Psoas muscle (tissue), 8 donors: ENCODE results near the gene RAB17. TPM values are rescaled to one million over a fixed set of nuclear protein-coding genes. Genes with fewer than 3 reads are reported as not detected.

Source experiments
- ATAC-seq, 4 donors: fragments of 200-7000 bp; cut with Tn5 transposase; one replicate each; pipeline ENCODE4 v1.9.1; 2020; ENCODE audit warnings: moderate library complexity in 3 of 4, mild to moderate bottlenecking in 2 of 4
- DNase-seq, 2 donors: peaks; one replicate each; pipeline ENCODE4 v3.0.0-alpha.2; 2020
- H3K27ac ChIP-seq: fragments of 200-600 bp; one replicate; pipeline ENCODE4 v1.8.0; 2022
- H3K27me3 ChIP-seq, 3 donors: fragments of 200-600 bp in 1 of 3; one replicate each; pipeline versions ENCODE4 v1.6.1 to v1.8.0; 2013 to 2022; ENCODE audit warnings: low read length in 2 of 3, mild to moderate bottlenecking in 2 of 3, moderate library complexity in 1 of 3; ENCODE audit not compliant: insufficient read depth in 3 of 3
- H3K36me3 ChIP-seq, 2 donors: fragments of 200-600 bp in 1 of 2; one replicate each; pipeline versions ENCODE4 v1.6.1 to v1.8.0; 2013 to 2022; ENCODE audit warnings: low read depth in 1 of 2, mild to moderate bottlenecking in 1 of 2, moderate library complexity in 1 of 2; ENCODE audit not compliant: insufficient read depth in 1 of 2
- H3K4me1 ChIP-seq: fragments of 200-600 bp; one replicate; pipeline ENCODE4 v1.8.0; 2022
- H3K4me3 ChIP-seq: fragments of 200-600 bp; one replicate; pipeline ENCODE4 v1.8.0; 2022; ENCODE audit warnings: mild to moderate bottlenecking
- H3K9me3 ChIP-seq: fragments of 200-600 bp; one replicate; pipeline ENCODE4 v1.8.0; 2022
- CTCF ChIP-seq: fragments of 200-600 bp; IDR thresholded peaks from one replicate; pipeline ENCODE4 v1.8.0; 2022; ENCODE audit warnings: antibody characterized with exemption
- WGBS, 3 donors: extraction: QIAGEN DNeasy Blood & Tissue Kit; methylation state at CpG; one replicate each; pipeline versions ENCODE4 v1.1.6 to v1.1.7; 2013; 5-methylcytosine and 5-hydroxymethylcytosine counted together
- intact Hi-C, 2 donors: fragments of 100-400 bp; cut with DNase I; formaldehyde crosslinking; loops; one replicate each; pipeline versions ENCODE4 v1.11.0 to v1.14.2; 2022
- polyA plus RNA-seq, 3 donors: library from polyadenylated mRNA; stranded (reverse); fragments of 200-250 nt; gene quantifications; one replicate each; pipeline ENCODE4 v1.2.3, GENCODE V29; 2013
- total RNA-seq, 4 donors: library from RNA; stranded (reverse); fragmentation: NEBNext Ultra II Directional in 2 of 4; extraction: Animal tissue kit (Norgen Biotek cat#: 25700) in 2 of 4; gene quantifications; one replicate each; pipeline versions ENCODE4 v1.2.1 to v1.2.4, GENCODE V29; 2021 to 2023
- donor health status: healthy with polysubstance abuse.
- donor health status: DM: no; HTN: no; CAD: no; lungs with moderate emphysema.
- donor health status: Bipolar disorder and iron deficiency.
- donor health status: healthy.
- donor health status: DM: yes; HTN: yes; CAD: no.
- donor health status: DM: no; HTN: no; CAD: no.
- donor health status: DM: no; HTN: no; CAD: no.
- donor health status: DM: yes; HTN: yes; CAD: no.

Gene RAB17
- total and polyA plus RNA-seq, 7 donors = 0.52 to 1.5 (median 1.2) TPM

GRCh38 chr2:237631007-237631785 lies 40.7 kb upstream of the RAB17 start:
- Histone ChIP-seq H3K9me3 (no peaks in the 10 kb centered on the region), H3K36me3 (no peaks in the 10 kb centered on the region), H3K4me3 (no peak overlapping the region), H3K4me1 (peaks cover 66% of the 10 kb centered on the region), H3K27me3 (no peaks in the 10 kb centered on the region), H3K27ac (peak overlapping the region; percentile 94)
- WGBS, 3 donors = 54 to 70% (median 58%) methylated on average over 14 of the region's 14 CpGs
- intact Hi-C loops = no loop called here
- DNase-seq (no peak), ATAC-seq (no peak)
- no peak for TF ChIP-seq CTCF

GRCh38 chr2:237630216-237631000 lies 39.9 kb upstream of the RAB17 start:
- intact Hi-C loops = no loop called here

GRCh38 chr2:237629739-237630138 lies 39.2 kb upstream of the RAB17 start:
- Histone ChIP-seq H3K4me3 (peak overlapping the region; percentile 80), H3K27me3 (no peaks in the 10 kb centered on the region), H3K9me3 (no peaks in the 10 kb centered on the region), H3K36me3 (no peaks in the 10 kb centered on the region), H3K27ac (peak overlapping the region; percentile 94), H3K4me1 (peaks cover 61% of the 10 kb centered on the region)
- intact Hi-C loops = no loop called here
- TF ChIP-seq CTCF = no peak
- ATAC-seq (peak; percentile 73 to 84 (median 80)), DNase-seq (no peak)
- 31 to 52% (median 38%) methylated on average over 8 of the region's 8 CpGs for WGBS, 3 donors

More at GRCh38 chr2:237630216-237631000, 39.9 kb upstream of the RAB17 start:
- Histone ChIP-seq H3K4me1 (peaks cover 61% of the 10 kb centered on the region), H3K27ac (peak overlapping the region; percentile 94), H3K27me3 (no peaks in the 10 kb centered on the region), H3K9me3 (no peaks in the 10 kb centered on the region), H3K36me3 (no peaks in the 10 kb centered on the region), H3K4me3 (no peak overlapping the region)
- ATAC-seq = peak in 1 of 4 donors; percentile 12
- 53 to 65% (median 61%) methylated on average over 12 of the region's 12 CpGs for WGBS, 3 donors
- TF ChIP-seq CTCF = no peak
- no peak for DNase-seq

- no peaks in the 10 kb centered on the region for H3K27me3 ChIP-seq
- ATAC-seq = peak in 3 of 4 donors; percentile 53 to 58 (median 55)
- peaks cover 61% of the 10 kb centered on the region for H3K4me1 ChIP-seq
- H3K4me3 ChIP-seq = peak overlapping the region; percentile 80
- WGBS, 3 donors = 17 to 61% (median 33%) methylated on average over 1 of the region's 1 CpG
- no peaks in the 10 kb centered on the region for H3K36me3 ChIP-seq
- H3K9me3 ChIP-seq = no peaks in the 10 kb centered on the region
- intact Hi-C loops = no loop called here
- H3K27ac ChIP-seq = peak overlapping the region; percentile 94
- no peak for DNase-seq
- no peak for TF ChIP-seq CTCF
These were observed 38.6 kb upstream of the RAB17 start for GRCh38 chr2:237629188-237629534.
